Osteoblast (primary cell): ENCODE data around the gene USH2A. TPM values are rescaled to one million over a fixed set of nuclear protein-coding genes. Genes with fewer than 3 reads are reported as not detected.

Experiments used
- DNase-seq: peaks from one replicate; pipeline ENCODE4 v3.0.0; 2011; ENCODE audit warnings: low spot score, mixed read lengths; ENCODE audit not compliant: insufficient read length; ENCODE audit errors: missing footprints
- H2AFZ ChIP-seq: 2 replicates; pipeline ENCODE4 v1.6.0; 2011; ENCODE audit warnings: mild to moderate bottlenecking, low read length
- H3K27ac ChIP-seq: 2 replicates; pipeline ENCODE4 v1.5.1; 2011; ENCODE audit warnings: mild to moderate bottlenecking, low read depth, low read length, moderate library complexity
- H3K27me3 ChIP-seq: 2 replicates; pipeline ENCODE4 v1.6.0; 2012; ENCODE audit warnings: mild to moderate bottlenecking, control low read depth, inconsistent platforms, low read length, moderate library complexity; ENCODE audit not compliant: insufficient read depth
- H3K36me3 ChIP-seq: 2 replicates; pipeline ENCODE4 v1.5.1; 2011; ENCODE audit warnings: mild to moderate bottlenecking, low read length, control low read depth, moderate library complexity; ENCODE audit not compliant: insufficient read depth
- H3K4me1 ChIP-seq: 2 replicates; pipeline ENCODE4 v1.5.1; 2011; ENCODE audit warnings: mild to moderate bottlenecking, low read length, control low read depth, moderate library complexity; ENCODE audit not compliant: insufficient read depth
- H3K4me2 ChIP-seq: 2 replicates; pipeline ENCODE4 v1.6.0; 2011; ENCODE audit warnings: mild to moderate bottlenecking, low read length; ENCODE audit not compliant: insufficient read depth
- H3K4me3 ChIP-seq: fragments of 200-600 bp; sonication (generic); 3 replicates; pipeline ENCODE4 v1.5.1; 2012; ENCODE audit warnings: mild to moderate bottlenecking, low read length, inconsistent platforms; ENCODE audit not compliant: insufficient read depth
- H3K79me2 ChIP-seq: 2 replicates; pipeline ENCODE4 v1.6.0; 2012; ENCODE audit warnings: mild to moderate bottlenecking, low read length, control low read depth, inconsistent platforms; ENCODE audit not compliant: insufficient read depth
- H3K9me3 ChIP-seq: 2 replicates; pipeline ENCODE4 v1.5.1; 2011; ENCODE audit warnings: low read depth, low read length, control low read depth
- H4K20me1 ChIP-seq: 2 replicates; pipeline ENCODE4 v1.6.0; 2012; ENCODE audit warnings: mild to moderate bottlenecking, low read length, control low read depth; ENCODE audit not compliant: insufficient read depth
- total RNA-seq: library from RNA; depleted of rRNA; stranded (reverse); fragments of >200 nt; gene quantifications from 2 replicates; pipeline ENCODE4 v1.2.3, GENCODE V29; 2012
- TF ChIP-seq, protein P1 (sequence below): IDR thresholded peaks from 2 replicates; pipeline ENCODE4 v1.5.1; 2011; ENCODE audit warnings: mild to moderate bottlenecking, low read depth, low read length, moderate library complexity; ENCODE audit errors: extremely low read depth

The USH2A gene
- total RNA-seq, 1 donor = under 0.01 TPM

DNA sequence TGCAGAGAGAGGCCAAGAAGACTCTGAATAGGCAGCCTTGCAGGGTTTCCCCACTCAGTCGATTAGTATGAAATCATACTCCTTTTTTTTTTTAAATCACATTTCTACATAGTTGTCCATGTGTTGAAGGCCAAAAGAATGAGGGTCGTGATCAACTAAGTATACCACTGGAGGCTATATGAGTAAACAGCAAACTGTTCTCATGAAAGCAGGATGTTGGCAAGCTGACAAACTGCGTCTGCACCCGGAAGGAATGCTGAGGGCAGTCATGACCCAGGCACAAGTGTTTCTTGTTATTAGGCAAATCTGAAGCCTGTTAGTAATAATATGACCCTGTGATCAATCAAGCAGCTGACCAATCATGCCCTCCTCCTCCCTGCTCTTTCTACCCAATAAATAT is 213.2 kb downstream of the USH2A start:
- Histone ChIP-seq H3K36me3 (no peaks in the 10 kb centered on the region), H3K27ac (no peak overlapping the region)
- DNase-seq = no peak

DNA sequence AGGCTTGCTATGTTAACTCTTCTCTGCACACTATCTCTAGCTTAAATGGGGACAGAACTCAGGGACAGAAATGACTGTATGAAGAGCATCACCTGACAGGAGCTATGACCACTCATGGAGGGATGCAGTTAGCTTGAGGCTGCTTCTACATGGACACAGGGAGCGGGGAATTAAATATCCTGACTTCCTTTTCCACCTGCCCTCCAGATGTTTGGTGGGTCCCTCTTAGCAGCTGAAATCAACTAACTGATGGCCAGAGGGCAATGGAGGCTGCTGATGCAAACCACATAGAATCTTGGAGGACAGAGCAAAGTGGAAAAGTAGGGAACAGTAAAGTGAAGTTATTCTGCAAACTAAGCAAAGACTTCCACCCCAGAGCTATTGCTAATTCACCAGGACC is 214.1 kb downstream of the USH2A start:
- H3K4me1 ChIP-seq = no peaks in the 10 kb centered on the region

More for the DNA sequence above, 213.2 kb downstream of the USH2A start:
- H3K4me2 ChIP-seq = no peak overlapping the region
- no peaks in the 10 kb centered on the region for H4K20me1 ChIP-seq
- no peaks in the 10 kb centered on the region for H3K27me3 ChIP-seq
- no peak overlapping the region for H3K4me3 ChIP-seq
- H3K79me2 ChIP-seq = no peaks in the 10 kb centered on the region
- H2AFZ ChIP-seq = no peak overlapping the region
- TF ChIP-seq, protein P1, sequence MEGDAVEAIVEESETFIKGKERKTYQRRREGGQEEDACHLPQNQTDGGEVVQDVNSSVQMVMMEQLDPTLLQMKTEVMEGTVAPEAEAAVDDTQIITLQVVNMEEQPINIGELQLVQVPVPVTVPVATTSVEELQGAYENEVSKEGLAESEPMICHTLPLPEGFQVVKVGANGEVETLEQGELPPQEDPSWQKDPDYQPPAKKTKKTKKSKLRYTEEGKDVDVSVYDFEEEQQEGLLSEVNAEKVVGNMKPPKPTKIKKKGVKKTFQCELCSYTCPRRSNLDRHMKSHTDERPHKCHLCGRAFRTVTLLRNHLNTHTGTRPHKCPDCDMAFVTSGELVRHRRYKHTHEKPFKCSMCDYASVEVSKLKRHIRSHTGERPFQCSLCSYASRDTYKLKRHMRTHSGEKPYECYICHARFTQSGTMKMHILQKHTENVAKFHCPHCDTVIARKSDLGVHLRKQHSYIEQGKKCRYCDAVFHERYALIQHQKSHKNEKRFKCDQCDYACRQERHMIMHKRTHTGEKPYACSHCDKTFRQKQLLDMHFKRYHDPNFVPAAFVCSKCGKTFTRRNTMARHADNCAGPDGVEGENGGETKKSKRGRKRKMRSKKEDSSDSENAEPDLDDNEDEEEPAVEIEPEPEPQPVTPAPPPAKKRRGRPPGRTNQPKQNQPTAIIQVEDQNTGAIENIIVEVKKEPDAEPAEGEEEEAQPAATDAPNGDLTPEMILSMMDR = no peak
- no peaks in the 10 kb centered on the region for H3K4me1 ChIP-seq
- H3K9me3 ChIP-seq = no peaks in the 10 kb centered on the region

DNA sequence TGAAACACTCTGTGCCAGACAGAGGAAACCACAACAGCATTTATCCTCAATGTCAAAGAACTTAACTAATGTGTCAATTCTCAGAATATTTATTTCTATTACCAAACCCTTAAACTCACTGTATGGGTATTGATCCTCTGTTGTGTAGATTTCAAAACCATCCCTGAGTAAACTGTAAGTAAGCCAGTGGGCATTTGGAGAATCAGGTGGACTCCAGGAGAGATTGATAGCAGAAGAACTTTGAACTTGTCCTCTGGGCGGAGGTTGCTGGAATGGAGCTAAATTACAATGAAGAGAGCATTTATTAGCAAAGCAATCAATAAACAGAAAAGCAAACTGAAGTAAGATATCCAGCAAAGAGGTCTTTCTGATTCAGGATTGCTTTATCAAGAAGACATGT is 216.1 kb downstream of the USH2A start:
- Histone ChIP-seq H3K4me2 (no peak overlapping the region), H3K4me1 (no peaks in the 10 kb centered on the region), H3K27me3 (no peaks in the 10 kb centered on the region), H3K27ac (no peak overlapping the region), H3K36me3 (no peaks in the 10 kb centered on the region), H4K20me1 (no peaks in the 10 kb centered on the region), H2AFZ (no peak overlapping the region), H3K9me3 (no peaks in the 10 kb centered on the region), H3K4me3 (no peak overlapping the region), H3K79me2 (no peaks in the 10 kb centered on the region)
- no peak for DNase-seq
- TF ChIP-seq, protein P1 = no peak

More for the DNA sequence above, 214.1 kb downstream of the USH2A start:
- TF ChIP-seq, protein P1 = no peak
- Histone ChIP-seq H3K4me3 (no peak overlapping the region), H3K27ac (no peak overlapping the region), H3K4me2 (no peak overlapping the region), H3K79me2 (no peaks in the 10 kb centered on the region), H3K36me3 (no peaks in the 10 kb centered on the region), H3K9me3 (no peaks in the 10 kb centered on the region), H2AFZ (no peak overlapping the region), H3K27me3 (no peaks in the 10 kb centered on the region), H4K20me1 (no peaks in the 10 kb centered on the region)
- no peak for DNase-seq

DNA sequence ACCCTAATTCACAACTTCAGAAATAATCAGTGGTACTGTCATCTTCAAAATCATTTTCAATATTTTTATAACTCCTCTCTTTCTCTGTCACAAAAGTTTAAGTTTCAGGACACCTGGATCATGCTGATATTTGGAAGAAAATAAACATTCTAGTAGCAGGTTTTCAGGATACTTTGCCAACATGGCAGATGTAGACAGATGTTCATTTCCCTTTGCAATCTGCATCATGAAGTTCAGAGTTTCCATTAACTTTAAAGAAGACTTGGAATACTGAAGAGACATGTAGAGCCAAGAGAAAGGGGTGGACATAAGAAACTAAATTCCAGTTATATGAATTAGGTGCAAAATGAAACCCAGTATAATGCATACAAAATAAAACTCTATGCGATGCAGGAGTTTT is 218.1 kb downstream of the USH2A start:
- H3K36me3 ChIP-seq = no peaks in the 10 kb centered on the region
- no peaks in the 10 kb centered on the region for H3K4me1 ChIP-seq
- H3K9me3 ChIP-seq = no peaks in the 10 kb centered on the region
- no peak overlapping the region for H3K27ac ChIP-seq
- H4K20me1 ChIP-seq = no peaks in the 10 kb centered on the region
- no peaks in the 10 kb centered on the region for H3K79me2 ChIP-seq
- H3K4me3 ChIP-seq = no peak overlapping the region
- no peaks in the 10 kb centered on the region for H3K27me3 ChIP-seq
- H2AFZ ChIP-seq = no peak overlapping the region
- no peak overlapping the region for H3K4me2 ChIP-seq
- no peak for DNase-seq
- TF ChIP-seq, protein P1 = no peak
